ENCODE results near the gene SKP2.

- TF ChIP-seq CTCF (IDR thresholded peaks at IDR 0.05; ENCODE audit: poor library complexity, severe bottlenecking) (no peak), EP300 (conservative IDR thresholded peaks at IDR 0.05; ENCODE audit: poor library complexity, severe bottlenecking) (no peak), EZH2 (IDR thresholded peaks at IDR 0.05; ENCODE audit: borderline replicate concordance, insufficient read depth, low read length, poor library complexity, severe bottlenecking) (no peak), SMC3 (conservative IDR thresholded peaks at IDR 0.05; ENCODE audit: poor library complexity) (no peak), RAD21 (conservative IDR thresholded peaks at IDR 0.05) (no peak), REST (IDR thresholded peaks at IDR 0.05; ENCODE audit: borderline replicate concordance) (no peak), TAF1 (IDR thresholded peaks at IDR 0.05; ENCODE audit: low read depth) (no peak)
These were observed 21.5 kb downstream of the SKP2 start for GRCh38 chr5:36173426-36173825.

Measured in neural cell (in vitro differentiated cells).